HEK293 (cell line): Measurements from ENCODE around the gene OXSR1.

Experiments
- CTCF ChIA-PET: fragments of 350-600 bp; formaldehyde crosslinking; extraction: SDS; loops from one replicate; lab custom pipeline; 2021; ENCODE audit warnings: antibody characterized with exemption; lab: Yijun Ruan, JAX
- POLR2A ChIA-PET: fragments of 300-600 bp; formaldehyde crosslinking; extraction: SDS; loops from one replicate; lab custom pipeline; 2020; ENCODE audit warnings: antibody characterized with exemption, inconsistent platforms; lab: Yijun Ruan, JAX
- H3K27ac ChIP-seq: fragments of 200-500 bp; sonication (Bioruptor generic); 2 replicates; pipeline ENCODE4 v1.5.1; 2014; ENCODE audit warnings: low read depth, low read length, control low read depth, inconsistent platforms; ENCODE audit errors: extremely low read depth
- H3K36me3 ChIP-seq, 2 experiments: fragments of 200-500 bp in 1 of 2; sonication (Bioruptor generic) in 1 of 2; 1 replicate in 1 of 2; 2 replicates in 1 of 2; pipeline ENCODE4 v1.5.1; 2014 to 2017; ENCODE audit warnings: inconsistent platforms in 2 of 2, low read length in 2 of 2; ENCODE audit not compliant: control insufficient read depth in 2 of 2, insufficient read depth in 1 of 2
- H3K4me1 ChIP-seq: fragments of 200-500 bp; sonication (Bioruptor generic); 2 replicates; pipeline ENCODE4 v1.5.1; 2014; ENCODE audit warnings: mild to moderate bottlenecking, low read length, inconsistent platforms; ENCODE audit not compliant: control insufficient read depth, insufficient read depth
- H3K4me3 ChIP-seq: 2 replicates; pipeline ENCODE4 v1.5.1; 2011; ENCODE audit warnings: low read depth, mild to moderate bottlenecking, control low read depth, low read length, moderate library complexity
- H3K9me3 ChIP-seq: fragments of 200-500 bp; sonication (Bioruptor generic); 2 replicates; pipeline ENCODE4 v1.5.1; 2014; ENCODE audit warnings: low read depth, low read length, inconsistent platforms; ENCODE audit not compliant: control insufficient read depth, insufficient read depth
- EGR2 ChIP-seq: fragments of 450-650 bp; formaldehyde crosslinking; IDR thresholded peaks from 2 replicates; pipeline ENCODE4 v1.5.1; 2016; ENCODE audit warnings: low read depth, missing biosample characterization, missing genetic modification characterization
- GLI2 ChIP-seq: fragments of 450-650 bp; formaldehyde crosslinking; IDR thresholded peaks from 2 replicates; pipeline ENCODE4; 2017; ENCODE audit warnings: missing biosample characterization, missing genetic modification characterization, low read depth, borderline replicate concordance
- GLIS2 ChIP-seq: fragments of 450-650 bp; formaldehyde crosslinking; IDR thresholded peaks from 2 replicates; pipeline ENCODE4 v1.5.1; 2016; ENCODE audit warnings: missing biosample characterization, missing genetic modification characterization
- KLF17 ChIP-seq: fragments of 450-650 bp; formaldehyde crosslinking; IDR thresholded peaks from 2 replicates; pipeline ENCODE4 v1.5.1; 2016; ENCODE audit warnings: missing biosample characterization, missing genetic modification characterization
- SP7 ChIP-seq: fragments of 450-650 bp; formaldehyde crosslinking; IDR thresholded peaks from 2 replicates; pipeline ENCODE4 v1.5.1; 2016; ENCODE audit warnings: missing biosample characterization, missing genetic modification characterization
- ZNF175 ChIP-seq: fragments of 450-650 bp; formaldehyde crosslinking; IDR thresholded peaks from 2 replicates; pipeline ENCODE4 v1.5.1; 2016; ENCODE audit warnings: missing biosample characterization, missing genetic modification characterization
- ZNF19 ChIP-seq: fragments of 450-650 bp; formaldehyde crosslinking; IDR thresholded peaks from 2 replicates; pipeline ENCODE4; 2016; ENCODE audit warnings: missing biosample characterization, missing genetic modification characterization, low read depth
- ZNF280D ChIP-seq: fragments of 450-650 bp; formaldehyde crosslinking; IDR thresholded peaks from 2 replicates; pipeline ENCODE4 v1.5.1; 2016; ENCODE audit warnings: missing biosample characterization, missing genetic modification characterization
- ZNF354C ChIP-seq: fragments of 450-650 bp; formaldehyde crosslinking; IDR thresholded peaks from 2 replicates; pipeline ENCODE4 v1.5.1; 2016; ENCODE audit warnings: missing biosample characterization, missing genetic modification characterization, low read depth, borderline replicate concordance
- ZNF398 ChIP-seq: fragments of 450-650 bp; formaldehyde crosslinking; IDR thresholded peaks from 2 replicates; pipeline ENCODE4 v1.5.1; 2017; ENCODE audit warnings: missing biosample characterization, missing genetic modification characterization
- ZNF423 ChIP-seq: fragments of 450-650 bp; formaldehyde crosslinking; IDR thresholded peaks from 2 replicates; pipeline ENCODE4 v1.5.1; 2016; ENCODE audit warnings: missing biosample characterization, missing genetic modification characterization
- ZNF529 ChIP-seq: fragments of 450-650 bp; formaldehyde crosslinking; IDR thresholded peaks from 2 replicates; pipeline ENCODE4 v1.5.1; 2017; ENCODE audit warnings: missing genetic modification characterization, missing biosample characterization; ENCODE audit not compliant: insufficient replicate concordance
- ZNF544 ChIP-seq: fragments of 450-650 bp; formaldehyde crosslinking; IDR thresholded peaks from 2 replicates; pipeline ENCODE4 v1.5.0; 2017; ENCODE audit warnings: missing biosample characterization, missing genetic modification characterization
- ZNF660 ChIP-seq: fragments of 450-650 bp; IDR thresholded peaks from 2 replicates; pipeline ENCODE4 v1.5.1; 2018; ENCODE audit warnings: missing biosample characterization, mild to moderate bottlenecking, missing genetic modification characterization
- ZNF677 ChIP-seq: fragments of 450-650 bp; IDR thresholded peaks from 2 replicates; pipeline ENCODE4 v1.5.0; 2018; ENCODE audit warnings: missing biosample characterization, mild to moderate bottlenecking, missing genetic modification characterization, moderate library complexity
- ZNF791 ChIP-seq: fragments of 450-650 bp; formaldehyde crosslinking; IDR thresholded peaks from 2 replicates; pipeline ENCODE4 v1.5.1; 2016; ENCODE audit warnings: missing biosample characterization, missing genetic modification characterization
- ZSCAN5A ChIP-seq: fragments of 450-650 bp; formaldehyde crosslinking; IDR thresholded peaks from 2 replicates; pipeline ENCODE4 v1.5.1; 2016; ENCODE audit warnings: missing biosample characterization, missing genetic modification characterization
- TF ChIP-seq, protein P1 (sequence below): fragments of 450-650 bp; formaldehyde crosslinking; optimal IDR thresholded peaks from 2 replicates; pipeline ENCODE3; 2016; ENCODE audit warnings: missing biosample characterization, mild to moderate bottlenecking, missing genetic modification characterization

The OXSR1 gene

GRCh38 chr3:38142959-38143358, 22.4 kb upstream of the OXSR1 start:
- Histone ChIP-seq H3K27ac (no peak overlapping the region), H3K4me3 (no peak overlapping the region), H3K36me3 (no peaks in the 10 kb centered on the region), H3K4me1 (no peaks in the 10 kb centered on the region), H3K9me3 (no peaks in the 10 kb centered on the region)
- CTCF ChIA-PET = no interaction called here
- POLR2A ChIA-PET = no interaction called here
- TF ChIP-seq KLF17 (tag by site-specific recombination) = no peak
- no peak for TF ChIP-seq ZNF660 (tag by site-specific recombination)
- TF ChIP-seq ZNF423 = no peak
- TF ChIP-seq, protein P1, sequence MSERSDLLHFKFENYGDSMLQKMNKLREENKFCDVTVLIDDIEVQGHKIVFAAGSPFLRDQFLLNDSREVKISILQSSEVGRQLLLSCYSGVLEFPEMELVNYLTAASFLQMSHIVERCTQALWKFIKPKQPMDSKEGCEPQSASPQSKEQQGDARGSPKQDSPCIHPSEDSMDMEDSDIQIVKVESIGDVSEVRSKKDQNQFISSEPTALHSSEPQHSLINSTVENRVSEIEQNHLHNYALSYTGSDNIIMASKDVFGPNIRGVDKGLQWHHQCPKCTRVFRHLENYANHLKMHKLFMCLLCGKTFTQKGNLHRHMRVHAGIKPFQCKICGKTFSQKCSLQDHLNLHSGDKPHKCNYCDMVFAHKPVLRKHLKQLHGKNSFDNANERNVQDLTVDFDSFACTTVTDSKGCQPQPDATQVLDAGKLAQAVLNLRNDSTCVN (tag by site-specific recombination) = no peak
- no peak for TF ChIP-seq GLI2 (tag by site-specific recombination)
- no peak for TF ChIP-seq ZNF677 (tag by site-specific recombination)
- no peak for TF ChIP-seq ZNF280D (tag by site-specific recombination)
- TF ChIP-seq ZSCAN5A (tag by site-specific recombination) = no peak
- TF ChIP-seq ZNF19 (tag by site-specific recombination) = no peak
- no peak for TF ChIP-seq ZNF791
- TF ChIP-seq ZNF529 (tag by site-specific recombination) = no peak
- no peak for TF ChIP-seq ZNF175 (tag by site-specific recombination)
- TF ChIP-seq ZNF398 (tag by site-specific recombination) = no peak
- no peak for TF ChIP-seq EGR2 (tag by site-specific recombination)
- TF ChIP-seq SP7 (tag by site-specific recombination) = no peak
- TF ChIP-seq ZNF544 (tag by site-specific recombination) = no peak
- TF ChIP-seq ZNF354C (tag by site-specific recombination) = no peak
- no peak for TF ChIP-seq GLIS2 (tag by site-specific recombination)
